ENCODE results near the gene P4HB. TPM values are rescaled to one million over a fixed set of nuclear protein-coding genes. Genes with fewer than 3 reads are reported as not detected.

Gene P4HB
- polyA plus RNA-seq, 1 of the 3 experiments (the other 2 are of a cell fraction): 165 TPM

DNA sequence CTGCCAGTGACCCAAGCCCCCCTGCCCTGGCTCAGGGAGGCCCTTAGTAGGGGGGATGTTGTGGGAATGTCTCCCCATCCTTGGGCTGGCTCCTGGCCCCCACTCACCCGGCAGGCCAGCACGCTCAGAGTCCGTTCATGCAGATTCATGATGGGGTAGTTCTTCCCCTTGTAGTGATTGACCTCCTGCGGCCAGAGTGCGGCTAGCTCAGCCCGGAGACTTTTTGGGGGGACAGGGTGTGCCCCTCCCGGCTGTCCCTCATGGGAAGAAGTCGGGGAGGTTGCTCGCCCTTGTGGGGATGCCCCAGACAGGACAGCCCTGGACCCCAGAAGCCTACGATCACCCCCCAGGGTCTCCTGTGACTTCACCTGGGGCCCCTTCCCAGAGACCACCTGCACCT, 45.7 kb upstream of the P4HB start:
- POLR2A ChIA-PET: interaction anchor here (0.6 kb wide), 1 partner anchor 23 kb away, joined by 3 read pairs; no protein-coding TSS in a partner anchor
- H4K20me1 ChIP-seq (ENCODE audit: insufficient read depth): 0 out of 2 replicates have a peak, but pooled peaks cover 4% of the 10 kb centered on the region
- H3F3A ChIP-seq (replicated peaks; ENCODE audit: insufficient read depth): peaks cover 5% of the 10 kb centered on the region
- H3K36me3 ChIP-seq (replicated peaks in 1 of 2; ENCODE audit: control insufficient read depth in 1 of 2, insufficient read depth in 2 of 2, low read length in 1 of 2): peaks cover 6 to 49% of the 10 kb centered on the region in 2 experiments
- peaks cover 8 to 19% of the 10 kb centered on the region in 2 experiments; a peak in 2 of 4 replicates for H3K4me1 ChIP-seq (ENCODE audit: control insufficient read depth in 1 of 2, insufficient read depth in 2 of 2, low read depth in 1 of 2, low read length in 1 of 2)
- no peaks in the 10 kb centered on the region for H3K9me3 ChIP-seq
- CTCF ChIA-PET: interaction anchor here (1.3 to 1.5 kb wide), 3 partner anchors 21 to 115 kb away, joined by 4 to 7 read pairs (median 5); no protein-coding TSS in a partner anchor
- no peak overlapping the region for H3K4me3 ChIP-seq (ENCODE audit: low read depth in 2 of 2, low read length in 1 of 2)
- H3K4me2 ChIP-seq: no peak overlapping the region
- H3K9me2 ChIP-seq: no peaks in the 10 kb centered on the region
- no peak overlapping the region for H2AFZ ChIP-seq (ENCODE audit: low read depth)
- DNase-seq: no peak
- H3K79me2 ChIP-seq (ENCODE audit: insufficient read depth): peaks cover 7% of the 10 kb centered on the region; the same call in 1 of the 2 replicates
- no peak for TF ChIP-seq SMC3 (IDR thresholded peaks at IDR 0.05; ENCODE audit: low read depth, low read length)
- no peak overlapping the region for H3K9ac ChIP-seq
- no peak overlapping the region for H3K27ac ChIP-seq (ENCODE audit: low read depth in 2 of 2, low read length in 1 of 2)
- no peaks in the 10 kb centered on the region for H3K27me3 ChIP-seq (ENCODE audit: insufficient read depth)
- WGBS (ENCODE audit: low lambda C conversion rate): 84% methylated on average over 10 of the region's 10 CpGs

GRCh38 chr17:81905424-81905875, 45.1 kb upstream of the P4HB start:
- peaks cover 2% of the 10 kb centered on the region; the same call in 1 of the 2 replicates for H3K79me2 ChIP-seq (ENCODE audit: insufficient read depth)
- H3K9me3 ChIP-seq: no peaks in the 10 kb centered on the region
- H3K27me3 ChIP-seq (ENCODE audit: insufficient read depth): no peaks in the 10 kb centered on the region
- H3K9ac ChIP-seq: no peak overlapping the region
- no peak overlapping the region for H2AFZ ChIP-seq (ENCODE audit: low read depth)
- no peak overlapping the region for H3K27ac ChIP-seq (ENCODE audit: low read depth in 2 of 2, low read length in 1 of 2)
- H3K4me3 ChIP-seq (ENCODE audit: low read depth in 2 of 2, low read length in 1 of 2): no peak overlapping the region
- no peaks in the 10 kb centered on the region for H3K9me2 ChIP-seq
- no peak for TF ChIP-seq MAX (IDR thresholded peaks at IDR 0.05; ENCODE audit: low read depth)
- TF ChIP-seq RFX5 (IDR thresholded peaks at IDR 0.05; ENCODE audit: low read length): no peak
- TF ChIP-seq FOXJ3 (CRISPR knock-in tag; IDR thresholded peaks at IDR 0.05): no peak
- peaks cover 11% of the 10 kb centered on the region for H3F3A ChIP-seq (replicated peaks; ENCODE audit: insufficient read depth)
- H3K4me2 ChIP-seq: no peak overlapping the region
- POLR2A ChIA-PET: interaction anchor here (0.6 kb wide), 2 partner anchors 23 to 194 kb away, joined by 3 read pairs; no protein-coding TSS in a partner anchor
- WGBS (ENCODE audit: low lambda C conversion rate): 97% methylated on average over 15 of the region's 16 CpGs
- peaks cover 6 to 16% of the 10 kb centered on the region in 2 experiments; a peak in 2 of 4 replicates for H3K4me1 ChIP-seq (ENCODE audit: control insufficient read depth in 1 of 2, insufficient read depth in 2 of 2, low read depth in 1 of 2, low read length in 1 of 2)
- CTCF ChIA-PET: interaction anchor here (1.3 kb wide), 1 partner anchor 21 kb away, joined by 7 read pairs; no protein-coding TSS in a partner anchor
- peaks cover 6 to 50% of the 10 kb centered on the region in 2 experiments for H3K36me3 ChIP-seq (replicated peaks in 1 of 2; ENCODE audit: control insufficient read depth in 1 of 2, insufficient read depth in 2 of 2, low read length in 1 of 2)
- 0 out of 2 replicates have a peak, but pooled peaks cover 4% of the 10 kb centered on the region for H4K20me1 ChIP-seq (ENCODE audit: insufficient read depth)
- no peak for DNase-seq

DNA sequence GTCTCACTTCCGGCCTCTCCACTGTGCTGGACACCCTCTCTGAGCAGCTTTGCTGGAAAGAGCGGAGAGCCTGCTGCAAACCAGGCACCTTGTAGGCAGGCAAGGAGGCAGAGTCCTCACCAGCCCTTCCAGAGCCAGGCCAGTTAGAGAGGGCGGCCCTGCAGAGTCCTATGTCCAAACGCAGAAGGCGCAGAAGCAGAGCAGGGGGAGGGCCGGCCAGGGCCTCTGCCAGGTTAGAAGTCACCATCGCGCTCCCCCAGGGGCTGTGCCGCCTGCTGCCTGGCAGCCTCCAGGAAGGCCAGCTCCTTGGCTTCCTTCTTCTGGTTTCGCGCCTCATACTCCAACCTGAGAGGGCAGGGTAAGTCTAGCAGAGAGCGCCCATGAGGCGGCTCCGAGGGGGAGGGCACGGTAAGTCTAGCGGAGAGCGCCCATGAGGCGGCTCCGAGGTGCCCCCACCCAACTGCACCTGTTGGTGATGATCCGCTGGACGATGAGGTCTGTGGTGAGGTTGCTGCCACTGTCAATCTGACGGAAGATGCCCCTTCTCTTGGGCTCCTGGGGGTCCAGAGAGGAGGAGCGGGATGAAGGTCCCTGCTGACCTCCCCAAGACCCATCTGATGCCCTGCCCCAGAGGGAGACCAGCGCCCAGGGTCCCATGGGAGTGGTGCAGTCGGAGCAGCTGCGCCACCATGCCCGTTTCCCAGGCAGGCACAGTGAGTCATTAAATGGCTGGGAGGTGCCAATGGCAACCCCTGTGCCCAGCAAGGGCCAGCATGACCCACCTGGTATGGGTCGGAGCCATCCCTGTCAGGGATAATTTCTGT, 44.5 kb upstream of the P4HB start:
- POLR2A ChIA-PET: interaction anchor here (0.6 kb wide), 1 partner anchor 193 kb away, joined by 3 read pairs; no protein-coding TSS in a partner anchor
- TF ChIP-seq EP300 (IDR thresholded peaks at IDR 0.05; ENCODE audit: borderline replicate concordance in 1 of 2, low read depth in 1 of 2, low read length in 1 of 2) (no peak), MAX (IDR thresholded peaks at IDR 0.05; ENCODE audit: low read depth) (no peak), SIN3A (IDR thresholded peaks at IDR 0.05; ENCODE audit: borderline replicate concordance, low read depth, low read length) (no peak), GATA2 (CRISPR knock-in tag; IDR thresholded peaks at IDR 0.05) (no peak), CTCF (IDR thresholded peaks at IDR 0.05) (no peak), RFX5 (IDR thresholded peaks at IDR 0.05; ENCODE audit: low read length) (no peak)
- TF ChIP-seq, protein P1, sequence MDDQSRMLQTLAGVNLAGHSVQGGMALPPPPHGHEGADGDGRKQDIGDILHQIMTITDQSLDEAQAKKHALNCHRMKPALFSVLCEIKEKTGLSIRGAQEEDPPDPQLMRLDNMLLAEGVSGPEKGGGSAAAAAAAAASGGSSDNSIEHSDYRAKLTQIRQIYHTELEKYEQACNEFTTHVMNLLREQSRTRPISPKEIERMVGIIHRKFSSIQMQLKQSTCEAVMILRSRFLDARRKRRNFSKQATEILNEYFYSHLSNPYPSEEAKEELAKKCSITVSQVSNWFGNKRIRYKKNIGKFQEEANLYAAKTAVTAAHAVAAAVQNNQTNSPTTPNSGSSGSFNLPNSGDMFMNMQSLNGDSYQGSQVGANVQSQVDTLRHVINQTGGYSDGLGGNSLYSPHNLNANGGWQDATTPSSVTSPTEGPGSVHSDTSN (IDR thresholded peaks at IDR 0.05): no peak
- TF ChIP-seq, protein P2, sequence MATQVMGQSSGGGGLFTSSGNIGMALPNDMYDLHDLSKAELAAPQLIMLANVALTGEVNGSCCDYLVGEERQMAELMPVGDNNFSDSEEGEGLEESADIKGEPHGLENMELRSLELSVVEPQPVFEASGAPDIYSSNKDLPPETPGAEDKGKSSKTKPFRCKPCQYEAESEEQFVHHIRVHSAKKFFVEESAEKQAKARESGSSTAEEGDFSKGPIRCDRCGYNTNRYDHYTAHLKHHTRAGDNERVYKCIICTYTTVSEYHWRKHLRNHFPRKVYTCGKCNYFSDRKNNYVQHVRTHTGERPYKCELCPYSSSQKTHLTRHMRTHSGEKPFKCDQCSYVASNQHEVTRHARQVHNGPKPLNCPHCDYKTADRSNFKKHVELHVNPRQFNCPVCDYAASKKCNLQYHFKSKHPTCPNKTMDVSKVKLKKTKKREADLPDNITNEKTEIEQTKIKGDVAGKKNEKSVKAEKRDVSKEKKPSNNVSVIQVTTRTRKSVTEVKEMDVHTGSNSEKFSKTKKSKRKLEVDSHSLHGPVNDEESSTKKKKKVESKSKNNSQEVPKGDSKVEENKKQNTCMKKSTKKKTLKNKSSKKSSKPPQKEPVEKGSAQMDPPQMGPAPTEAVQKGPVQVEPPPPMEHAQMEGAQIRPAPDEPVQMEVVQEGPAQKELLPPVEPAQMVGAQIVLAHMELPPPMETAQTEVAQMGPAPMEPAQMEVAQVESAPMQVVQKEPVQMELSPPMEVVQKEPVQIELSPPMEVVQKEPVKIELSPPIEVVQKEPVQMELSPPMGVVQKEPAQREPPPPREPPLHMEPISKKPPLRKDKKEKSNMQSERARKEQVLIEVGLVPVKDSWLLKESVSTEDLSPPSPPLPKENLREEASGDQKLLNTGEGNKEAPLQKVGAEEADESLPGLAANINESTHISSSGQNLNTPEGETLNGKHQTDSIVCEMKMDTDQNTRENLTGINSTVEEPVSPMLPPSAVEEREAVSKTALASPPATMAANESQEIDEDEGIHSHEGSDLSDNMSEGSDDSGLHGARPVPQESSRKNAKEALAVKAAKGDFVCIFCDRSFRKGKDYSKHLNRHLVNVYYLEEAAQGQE (IDR thresholded peaks at IDR 0.05; ENCODE audit: low read depth, low read length): no peak

More for the DNA sequence above, 44.5 kb upstream of the P4HB start:
- 92% methylated on average over 25 of the region's 28 CpGs for WGBS (ENCODE audit: low lambda C conversion rate)
- Histone ChIP-seq H3K4me3 (ENCODE audit: low read depth in 2 of 2, low read length in 1 of 2) (no peak overlapping the region), H3K36me3 (replicated peaks in 1 of 2; ENCODE audit: control insufficient read depth in 1 of 2, insufficient read depth in 2 of 2, low read length in 1 of 2) (peaks cover 6 to 57% of the 10 kb centered on the region in 2 experiments), H3K9me2 (no peaks in the 10 kb centered on the region), H2AFZ (ENCODE audit: low read depth) (no peak overlapping the region), H3K4me1 (ENCODE audit: control insufficient read depth in 1 of 2, insufficient read depth in 2 of 2, low read depth in 1 of 2, low read length in 1 of 2) (peaks cover 0 to 10% of the 10 kb centered on the region in 2 experiments; a peak in 1 of 4 replicates), H3F3A (replicated peaks; ENCODE audit: insufficient read depth) (peaks cover 12% of the 10 kb centered on the region), H3K27ac (ENCODE audit: low read depth in 2 of 2, low read length in 1 of 2) (no peak overlapping the region), H3K9ac (no peak overlapping the region), H3K4me2 (no peak overlapping the region), H3K27me3 (ENCODE audit: insufficient read depth) (no peaks in the 10 kb centered on the region), H3K9me3 (no peaks in the 10 kb centered on the region), H3K79me2 (ENCODE audit: insufficient read depth) (no peaks in the 10 kb centered on the region), H4K20me1 (ENCODE audit: insufficient read depth) (no peaks in the 10 kb centered on the region)
- CTCF ChIA-PET: interaction anchor here (1.2 kb wide), 1 partner anchor 55 kb away, joined by 3 read pairs; no protein-coding TSS in a partner anchor
- no peak for DNase-seq

All from SK-N-SH (cell line).